Right atrium auricular region (tissue), 2 donors: ENCODE data around the gene MECP2. TPM values are rescaled to one million over a fixed set of nuclear protein-coding genes. Genes with fewer than 3 reads are reported as not detected.

ENCODE experiments used
- DNase-seq: peaks from one replicate; pipeline ENCODE4 v3.0.0-alpha.2; 2019; ENCODE audit warnings: low spot score
- H3K27ac ChIP-seq, 2 donors: fragments of 200-600 bp; sonication (generic); 1 replicate in 1 of 2; 2 replicates in 1 of 2; pipeline ENCODE4 v1.5.1; 2016 to 2019
- H3K27me3 ChIP-seq, 2 donors: fragments of 200-600 bp; sonication (generic); one replicate each; pipeline versions ENCODE4 v1.5.1 to v1.6.0; 2017 to 2019
- H3K36me3 ChIP-seq: fragments of 200-600 bp; sonication (generic); one replicate; pipeline ENCODE4 v1.5.1; 2016
- H3K4me1 ChIP-seq, 2 donors: fragments of 200-600 bp; sonication (generic); one replicate each; pipeline versions ENCODE4 v1.5.1 to v1.6.0; 2017 to 2019
- H3K4me3 ChIP-seq, 2 donors: fragments of 200-600 bp; sonication (generic); 1 replicate in 1 of 2; 2 replicates in 1 of 2; pipeline ENCODE4 v1.5.1; 2017 to 2019; ENCODE audit warnings: mild to moderate bottlenecking in 1 of 2, moderate library complexity in 1 of 2
- H3K9me3 ChIP-seq, 2 donors: fragments of 200-600 bp; sonication (generic); one replicate each; pipeline ENCODE4 v1.5.1; 2019
- total RNA-seq, 2 donors: library from RNA; depleted of rRNA; stranded (reverse); fragments of >200 nt; gene quantifications; one replicate each; pipeline ENCODE4 v1.1.0, GENCODE V29; 2016
- TF ChIP-seq, protein P1 (sequence below), 2 donors: fragments of 200-600 bp; sonication (generic); IDR thresholded peaks; one replicate each; pipeline ENCODE4 v1.5.1; 2019; ENCODE audit warnings: antibody characterized with exemption in 2 of 2

Gene MECP2
- total RNA-seq, 2 donors from 2014 or later = 52.7 to 69.1 TPM

DNA sequence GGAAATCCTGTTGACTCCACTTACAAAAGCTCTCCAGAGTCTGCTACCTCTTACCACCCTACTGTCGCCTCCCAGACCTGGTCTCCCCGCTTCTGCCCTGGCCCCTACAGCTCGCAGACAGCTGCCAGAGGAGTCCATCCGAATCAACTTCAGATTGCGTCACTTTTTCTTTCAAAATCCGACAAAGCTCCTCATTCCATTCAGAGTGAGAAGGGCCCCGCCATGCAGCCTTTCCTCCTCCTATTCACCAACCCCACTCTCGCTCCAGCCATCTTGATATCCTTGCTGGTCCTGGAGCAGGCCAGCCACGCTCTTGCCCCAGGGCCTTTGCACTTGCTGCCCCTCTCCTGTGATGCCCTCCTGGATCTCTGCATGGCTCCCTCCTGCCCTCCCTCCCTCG, 41.3 kb upstream of the MECP2 start:
- Histone ChIP-seq H3K36me3 (no peaks in the 10 kb centered on the region), H3K4me3 (no peak overlapping the region), H3K4me1 (no peaks in the 10 kb centered on the region), H3K9me3 (no peaks in the 10 kb centered on the region), H3K27me3 (no peaks in the 10 kb centered on the region), H3K27ac (no peak overlapping the region)
- TF ChIP-seq, protein P1, sequence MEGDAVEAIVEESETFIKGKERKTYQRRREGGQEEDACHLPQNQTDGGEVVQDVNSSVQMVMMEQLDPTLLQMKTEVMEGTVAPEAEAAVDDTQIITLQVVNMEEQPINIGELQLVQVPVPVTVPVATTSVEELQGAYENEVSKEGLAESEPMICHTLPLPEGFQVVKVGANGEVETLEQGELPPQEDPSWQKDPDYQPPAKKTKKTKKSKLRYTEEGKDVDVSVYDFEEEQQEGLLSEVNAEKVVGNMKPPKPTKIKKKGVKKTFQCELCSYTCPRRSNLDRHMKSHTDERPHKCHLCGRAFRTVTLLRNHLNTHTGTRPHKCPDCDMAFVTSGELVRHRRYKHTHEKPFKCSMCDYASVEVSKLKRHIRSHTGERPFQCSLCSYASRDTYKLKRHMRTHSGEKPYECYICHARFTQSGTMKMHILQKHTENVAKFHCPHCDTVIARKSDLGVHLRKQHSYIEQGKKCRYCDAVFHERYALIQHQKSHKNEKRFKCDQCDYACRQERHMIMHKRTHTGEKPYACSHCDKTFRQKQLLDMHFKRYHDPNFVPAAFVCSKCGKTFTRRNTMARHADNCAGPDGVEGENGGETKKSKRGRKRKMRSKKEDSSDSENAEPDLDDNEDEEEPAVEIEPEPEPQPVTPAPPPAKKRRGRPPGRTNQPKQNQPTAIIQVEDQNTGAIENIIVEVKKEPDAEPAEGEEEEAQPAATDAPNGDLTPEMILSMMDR (IDR thresholded peaks at IDR 0.05) = no peak
- DNase-seq = no peak

DNA sequence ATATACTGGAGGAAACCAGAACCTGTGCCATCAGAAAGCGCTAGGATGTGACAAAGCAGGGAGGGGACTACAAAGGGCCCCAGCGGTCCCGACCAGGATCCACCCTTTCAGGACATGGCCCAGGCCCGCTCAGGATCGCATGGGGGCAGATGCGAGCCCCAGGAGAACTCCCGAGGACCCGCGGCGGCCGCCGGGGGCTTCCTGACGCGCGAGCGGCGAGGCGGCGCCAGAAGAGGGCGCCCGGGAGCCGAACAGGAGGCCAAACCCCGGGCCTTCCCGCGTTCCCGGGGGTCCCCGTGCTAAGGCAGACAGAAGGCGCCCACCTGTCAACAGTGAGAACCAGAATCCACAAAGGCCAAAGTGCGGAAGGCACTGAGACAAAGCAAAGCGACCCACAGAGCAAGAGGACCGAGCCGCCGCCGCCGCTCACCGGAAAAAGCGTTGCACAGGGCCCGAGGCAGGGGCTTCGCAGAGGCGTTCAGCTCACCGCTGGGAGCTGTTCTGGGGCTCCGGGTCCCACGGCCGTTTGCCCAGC, 39.2 kb upstream of the MECP2 start:
- TF ChIP-seq, protein P1 (IDR thresholded peaks at IDR 0.05) = peak; percentile 68 to 84
- Histone ChIP-seq H3K27ac (no peak overlapping the region), H3K36me3 (no peaks in the 10 kb centered on the region), H3K4me1 (no peaks in the 10 kb centered on the region), H3K4me3 (peak overlapping the region; percentile 16 to 39), H3K27me3 (no peaks in the 10 kb centered on the region), H3K9me3 (no peaks in the 10 kb centered on the region)
- peak; percentile 73 for DNase-seq

- Histone ChIP-seq H3K36me3 (no peaks in the 10 kb centered on the region), H3K9me3 (no peaks in the 10 kb centered on the region), H3K4me3 (no peak overlapping the region), H3K4me1 (no peaks in the 10 kb centered on the region), H3K27me3 (no peaks in the 10 kb centered on the region), H3K27ac (no peak overlapping the region)
- no peak for DNase-seq
- TF ChIP-seq, protein P1 (IDR thresholded peaks at IDR 0.05) = no peak
Measured at GRCh38 chrX:154135458-154136229, 38.1 kb upstream of the MECP2 start.

DNA sequence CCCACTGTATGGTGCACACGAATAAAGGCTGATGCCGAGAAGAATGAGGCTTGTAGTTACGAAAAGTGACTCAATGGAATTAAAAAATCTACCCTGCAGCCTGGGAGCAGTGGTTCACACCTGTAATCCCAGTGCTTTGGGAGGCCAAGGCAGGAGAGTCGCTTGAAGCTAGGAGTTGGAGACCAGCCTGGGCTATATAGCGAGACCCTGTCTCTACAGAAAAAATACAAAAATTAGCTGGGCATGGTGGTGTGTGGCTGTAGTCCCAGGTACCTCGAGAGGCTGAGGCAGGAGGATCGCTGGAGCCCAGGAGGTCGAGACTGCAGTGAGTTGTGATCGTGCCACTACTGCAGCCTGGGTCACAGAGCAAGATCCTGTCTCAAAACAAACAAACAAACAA, 34.8 kb upstream of the MECP2 start:
- TF ChIP-seq, protein P1 (IDR thresholded peaks at IDR 0.05) = no peak
- no peaks in the 10 kb centered on the region for H3K36me3 ChIP-seq
- H3K27me3 ChIP-seq = no peaks in the 10 kb centered on the region
- no peaks in the 10 kb centered on the region for H3K4me1 ChIP-seq
- H3K4me3 ChIP-seq = no peak overlapping the region
- DNase-seq = no peak
- no peak overlapping the region for H3K27ac ChIP-seq
- H3K9me3 ChIP-seq = no peaks in the 10 kb centered on the region

DNA sequence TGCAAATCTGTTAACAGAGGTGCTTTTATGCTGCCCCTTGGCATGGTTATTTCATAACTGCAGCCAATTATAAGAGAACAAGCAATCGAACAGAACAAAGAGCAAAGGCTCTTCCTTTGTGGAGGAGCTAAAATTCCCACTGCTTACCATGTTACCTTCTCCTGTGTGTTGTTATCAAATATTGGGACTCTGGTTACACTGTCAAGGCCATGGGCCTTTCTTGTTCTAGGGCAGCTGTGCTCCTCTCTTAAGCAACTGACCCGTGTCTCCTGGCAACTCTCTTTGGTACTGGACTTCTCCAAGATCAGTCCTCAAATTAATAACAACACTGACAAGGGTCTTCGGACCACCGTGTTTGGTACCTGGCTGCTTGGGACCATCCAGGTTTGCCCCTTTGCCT, 34.4 kb upstream of the MECP2 start:
- DNase-seq = no peak

More for the DNA sequence above, 34.4 kb upstream of the MECP2 start:
- H3K9me3 ChIP-seq = no peaks in the 10 kb centered on the region
- no peak overlapping the region for H3K4me3 ChIP-seq
- H3K4me1 ChIP-seq = no peaks in the 10 kb centered on the region
- no peaks in the 10 kb centered on the region for H3K27me3 ChIP-seq
- no peak overlapping the region for H3K27ac ChIP-seq
- TF ChIP-seq, protein P1 (IDR thresholded peaks at IDR 0.05) = no peak
- H3K36me3 ChIP-seq = no peaks in the 10 kb centered on the region
